WERI-Rb-1 (cell line): ENCODE data around the gene BRF1.
A peak's percentile ranks its signal among the peaks of the same experiment; 100 is the strongest.

Experiments used
- DNase-seq: peaks from one replicate; pipeline ENCODE4 v3.0.0-alpha.2; 2020
- H3K27ac ChIP-seq: fragments of 250-450 bp; sonication (Bioruptor Pico); 2 replicates; pipeline ENCODE4 v1.5.1; 2020; ENCODE audit warnings: mild to moderate bottlenecking, moderate library complexity
- H3K27me3 ChIP-seq: fragments of 250-450 bp; sonication (Bioruptor Pico); 2 replicates; pipeline ENCODE4 v1.5.1; 2021; ENCODE audit warnings: mild to moderate bottlenecking, low read depth, moderate library complexity; ENCODE audit not compliant: insufficient read depth, severe bottlenecking
- H3K36me3 ChIP-seq: fragments of 250-450 bp; sonication (Bioruptor Pico); 2 replicates; pipeline ENCODE4 v1.5.1; 2020; ENCODE audit warnings: mild to moderate bottlenecking, moderate library complexity
- H3K4me3 ChIP-seq: 2 replicates; pipeline ENCODE4 v1.5.1; 2011; ENCODE audit warnings: low read depth, mild to moderate bottlenecking, control low read depth, low read length
- H3K9me3 ChIP-seq: fragments of 250-450 bp; sonication (Bioruptor Pico); 2 replicates; pipeline ENCODE4 v1.5.1; 2021; ENCODE audit warnings: mild to moderate bottlenecking, moderate library complexity; ENCODE audit not compliant: severe bottlenecking
- TF ChIP-seq, protein P1 (sequence below): IDR thresholded peaks from 2 replicates; pipeline ENCODE4 v1.5.1; 2011; ENCODE audit warnings: low read depth, mild to moderate bottlenecking, control low read depth, inconsistent platforms, low read length

Gene BRF1

DNA sequence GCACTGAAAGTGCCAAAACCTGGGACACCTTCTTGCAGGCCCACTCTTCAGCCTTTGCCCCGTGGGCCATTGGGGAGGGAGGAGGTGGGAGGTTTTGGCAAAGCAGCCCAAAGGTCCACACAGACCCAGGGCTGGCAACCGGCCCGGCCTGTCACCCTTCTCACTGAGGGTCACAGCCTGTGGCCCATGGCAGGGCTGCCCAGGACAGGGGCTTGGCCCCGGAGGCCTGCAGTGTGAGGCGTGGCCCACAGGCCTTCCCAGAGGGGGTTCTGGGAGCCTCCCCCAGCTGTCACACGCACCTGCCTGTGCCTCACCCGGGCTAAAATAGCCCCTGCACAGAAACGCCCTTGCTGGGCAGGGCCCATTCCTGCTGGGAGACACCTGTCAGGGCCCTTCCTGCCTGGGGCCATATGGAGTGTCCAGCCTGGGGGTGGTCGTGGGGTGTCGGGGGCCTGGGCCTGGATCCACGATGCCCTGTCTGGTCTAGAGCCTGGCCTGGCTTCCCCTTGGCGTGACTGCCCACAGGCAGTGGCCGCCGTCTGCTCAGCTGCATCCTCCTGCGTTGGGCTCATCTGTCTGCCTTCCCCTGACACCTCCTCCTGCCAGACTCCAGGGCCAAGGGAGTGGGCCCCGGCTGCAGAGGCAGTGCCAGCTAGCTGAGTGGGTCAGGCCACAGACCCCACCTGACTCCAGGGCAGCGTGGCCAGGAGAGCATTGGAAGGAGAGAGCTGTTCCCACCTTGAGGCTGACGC is 33.0 kb upstream of the BRF1 start:
- Histone ChIP-seq H3K9me3 (no peaks in the 10 kb centered on the region), H3K36me3 (no peaks in the 10 kb centered on the region), H3K4me3 (no peak overlapping the region), H3K27me3 (no peaks in the 10 kb centered on the region), H3K27ac (no peak overlapping the region)
- no peak for DNase-seq
- TF ChIP-seq, protein P1, sequence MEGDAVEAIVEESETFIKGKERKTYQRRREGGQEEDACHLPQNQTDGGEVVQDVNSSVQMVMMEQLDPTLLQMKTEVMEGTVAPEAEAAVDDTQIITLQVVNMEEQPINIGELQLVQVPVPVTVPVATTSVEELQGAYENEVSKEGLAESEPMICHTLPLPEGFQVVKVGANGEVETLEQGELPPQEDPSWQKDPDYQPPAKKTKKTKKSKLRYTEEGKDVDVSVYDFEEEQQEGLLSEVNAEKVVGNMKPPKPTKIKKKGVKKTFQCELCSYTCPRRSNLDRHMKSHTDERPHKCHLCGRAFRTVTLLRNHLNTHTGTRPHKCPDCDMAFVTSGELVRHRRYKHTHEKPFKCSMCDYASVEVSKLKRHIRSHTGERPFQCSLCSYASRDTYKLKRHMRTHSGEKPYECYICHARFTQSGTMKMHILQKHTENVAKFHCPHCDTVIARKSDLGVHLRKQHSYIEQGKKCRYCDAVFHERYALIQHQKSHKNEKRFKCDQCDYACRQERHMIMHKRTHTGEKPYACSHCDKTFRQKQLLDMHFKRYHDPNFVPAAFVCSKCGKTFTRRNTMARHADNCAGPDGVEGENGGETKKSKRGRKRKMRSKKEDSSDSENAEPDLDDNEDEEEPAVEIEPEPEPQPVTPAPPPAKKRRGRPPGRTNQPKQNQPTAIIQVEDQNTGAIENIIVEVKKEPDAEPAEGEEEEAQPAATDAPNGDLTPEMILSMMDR: no peak

DNA sequence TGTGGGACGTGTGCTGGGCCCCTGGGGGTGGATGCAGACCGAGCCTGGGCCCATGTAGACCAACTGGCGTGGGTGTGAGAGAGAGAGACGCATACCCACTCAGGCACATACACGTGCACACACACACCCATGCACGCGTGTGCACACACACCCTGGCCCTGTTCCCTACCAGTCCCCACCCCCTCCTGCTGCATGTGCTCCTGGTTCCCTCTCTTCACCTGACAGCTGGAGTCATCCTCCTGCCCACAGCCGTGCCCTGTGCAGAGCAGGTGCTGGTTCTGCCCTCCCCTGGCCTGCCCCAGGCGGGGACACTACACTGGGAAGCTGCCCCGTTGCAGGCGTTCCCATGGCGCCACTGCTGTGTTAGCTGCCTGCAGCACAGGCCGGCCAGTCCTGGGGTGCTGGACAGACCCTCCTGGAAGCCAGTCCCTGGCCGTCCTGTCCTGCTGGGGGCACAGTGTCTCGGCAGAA is 32.3 kb upstream of the BRF1 start:
- TF ChIP-seq, protein P1: no peak
- no peak for DNase-seq
- no peak overlapping the region for H3K27ac ChIP-seq
- H3K4me3 ChIP-seq: no peak overlapping the region
- H3K9me3 ChIP-seq: no peaks in the 10 kb centered on the region
- H3K36me3 ChIP-seq: no peaks in the 10 kb centered on the region
- H3K27me3 ChIP-seq: no peaks in the 10 kb centered on the region

DNA sequence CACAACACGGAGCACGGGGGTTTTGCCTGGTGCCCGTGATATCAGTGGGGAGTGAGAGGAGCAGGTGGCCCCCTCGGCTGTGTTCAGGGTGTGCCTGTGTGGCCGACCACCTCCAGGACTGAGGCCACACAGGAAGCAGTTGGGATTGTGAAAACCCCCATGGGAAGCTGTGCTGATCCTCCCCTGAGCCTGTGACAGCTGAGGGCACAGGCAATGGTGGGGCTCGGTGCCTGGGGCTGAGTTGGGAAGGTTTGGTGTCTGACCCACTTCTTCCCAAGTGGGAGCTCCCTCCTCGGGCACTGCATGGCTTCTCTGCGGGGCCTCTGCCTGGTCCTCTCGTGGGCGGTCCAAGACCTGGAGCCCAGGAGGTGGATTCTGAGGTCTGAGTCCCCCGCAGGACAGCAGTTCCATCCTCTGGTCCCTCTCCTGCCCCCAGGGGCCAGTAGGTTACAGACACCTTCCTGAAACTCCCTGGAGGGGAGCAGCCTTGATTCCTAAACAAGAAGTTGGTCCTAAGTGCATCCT is 31.6 kb upstream of the BRF1 start:
- Histone ChIP-seq H3K9me3 (no peaks in the 10 kb centered on the region), H3K4me3 (no peak overlapping the region), H3K36me3 (no peaks in the 10 kb centered on the region), H3K27me3 (no peaks in the 10 kb centered on the region), H3K27ac (no peak overlapping the region)
- no peak for DNase-seq
- TF ChIP-seq, protein P1: 0 out of 2 replicates have a peak, but pooled peaks have one; percentile 4

DNA sequence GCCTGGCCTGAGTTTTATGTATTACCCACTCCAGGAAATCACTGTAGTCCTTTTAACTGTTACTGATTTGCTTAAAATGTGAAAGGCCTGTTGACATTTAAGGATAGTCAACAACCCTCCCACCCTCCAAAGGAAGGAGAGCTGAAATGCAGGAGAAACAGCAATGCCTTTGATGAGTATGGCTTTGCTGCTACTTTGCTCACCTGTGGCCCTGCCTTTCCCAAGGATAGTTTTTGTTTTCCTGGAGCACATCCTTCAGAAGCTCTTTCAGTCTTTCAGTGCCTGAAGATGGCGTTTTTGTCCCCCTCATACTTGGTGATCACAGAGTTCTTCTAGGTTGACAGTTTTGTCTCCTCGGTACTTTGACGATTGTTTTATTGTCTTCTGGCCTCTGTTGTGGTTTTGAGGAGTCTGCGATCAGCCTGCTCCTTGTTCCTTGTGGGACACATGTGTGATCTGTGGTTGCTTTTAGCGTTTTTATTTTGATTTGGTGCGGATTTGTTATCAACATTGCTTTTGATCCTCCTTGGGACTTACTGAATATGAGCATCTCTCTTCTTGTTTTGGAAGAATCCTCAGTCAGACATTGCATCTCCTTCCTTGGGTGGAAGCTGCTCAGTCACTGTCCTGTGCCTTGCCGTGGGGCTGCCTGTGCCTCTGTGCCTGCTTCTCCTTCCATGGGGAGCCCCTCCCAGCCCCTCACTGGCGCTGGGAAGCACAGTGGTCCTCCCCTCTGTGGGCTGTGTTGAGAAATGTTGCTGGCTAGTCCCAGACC is 31.0 kb upstream of the BRF1 start:
- Histone ChIP-seq H3K27me3 (no peaks in the 10 kb centered on the region), H3K27ac (no peak overlapping the region), H3K4me3 (no peak overlapping the region), H3K36me3 (no peaks in the 10 kb centered on the region), H3K9me3 (no peaks in the 10 kb centered on the region)
- TF ChIP-seq, protein P1: no peak
- DNase-seq: no peak

DNA sequence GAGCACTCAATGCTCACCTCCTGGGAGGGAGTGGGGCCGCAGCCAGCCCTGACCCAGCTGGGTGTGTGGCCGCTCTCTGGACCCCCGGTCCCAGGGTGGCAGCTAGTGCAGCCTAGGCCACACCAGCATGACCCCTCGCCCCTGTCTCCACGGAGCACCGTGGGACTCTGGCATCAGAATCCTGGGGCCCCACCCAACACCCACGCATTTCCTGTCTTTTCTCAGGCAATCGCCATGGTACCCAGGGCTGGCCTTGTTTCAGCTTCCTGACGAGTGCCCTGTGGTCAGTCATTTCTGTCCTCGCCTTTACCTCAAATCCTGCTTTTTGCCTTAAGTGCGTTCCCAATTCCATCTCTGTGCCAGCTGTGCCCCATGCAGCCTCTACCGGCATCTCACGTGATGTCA is 29.7 kb upstream of the BRF1 start:
- TF ChIP-seq, protein P1: no peak
- Histone ChIP-seq H3K4me3 (no peak overlapping the region), H3K36me3 (no peaks in the 10 kb centered on the region), H3K9me3 (no peaks in the 10 kb centered on the region), H3K27me3 (no peaks in the 10 kb centered on the region), H3K27ac (no peak overlapping the region)
- no peak for DNase-seq
